IPS DF 6.9 (cell line): ENCODE data around the gene GZMA.

Source experiments
- DNase-seq: peaks from one replicate; pipeline ENCODE4 v3.0.0-alpha.2; 2013; ENCODE audit warnings: low read depth, low spot score
- H3K27ac ChIP-seq: one replicate; pipeline ENCODE4 v1.5.1; 2013; ENCODE audit warnings: low read length, control low read depth
- H3K27me3 ChIP-seq: 2 replicates; pipeline ENCODE4 v1.6.1; 2013; ENCODE audit warnings: mild to moderate bottlenecking, low read length; ENCODE audit not compliant: control insufficient read depth, insufficient read depth
- H3K36me3 ChIP-seq: 2 replicates; pipeline ENCODE4 v1.6.1; 2013; ENCODE audit warnings: low read length; ENCODE audit not compliant: control insufficient read depth, insufficient read depth
- H3K4me1 ChIP-seq: 2 replicates; pipeline ENCODE4 v1.6.1; 2013; ENCODE audit warnings: low read length; ENCODE audit not compliant: control insufficient read depth, insufficient read depth
- H3K4me3 ChIP-seq: 2 replicates; pipeline ENCODE4 v1.5.1; 2013; ENCODE audit warnings: mild to moderate bottlenecking, low read length
- H3K9me3 ChIP-seq: 2 replicates; pipeline ENCODE4 v1.6.1; 2013; ENCODE audit warnings: low read length, inconsistent platforms; ENCODE audit not compliant: control insufficient read depth, insufficient read depth
- WGBS: extraction: QIAGEN DNeasy Blood & Tissue Kit; methylation state at CpG from one replicate; pipeline ENCODE4 v1.1.7; 2013; ENCODE audit warnings: mixed read lengths, missing lambda C conversion rate; ENCODE audit not compliant: insufficient read length, insufficient coverage; 5-methylcytosine and 5-hydroxymethylcytosine counted together

Gene GZMA

GRCh38 chr5:55102348-55102747, at the start of gene GZMA:
Gene GZMA, plus strand, starts transcription at chr5:55102646. Its CDS starts 37 bp downstream, at chr5:55102683.
- DNase-seq, result no peak
- H3K27ac ChIP-seq, result no peak within 1 kb of the TSS
- H3K4me3 ChIP-seq, result no peak within 1 kb of the TSS
- H3K4me1 ChIP-seq, result no peaks in the 10 kb centered on the region
- no peaks in the 10 kb centered on the region for H3K27me3 ChIP-seq
- no peaks in the 10 kb centered on the region for H3K9me3 ChIP-seq
- no CpG with 5 or more reads among the region's 3 CpGs for WGBS
- no peaks in the 10 kb centered on the region for H3K36me3 ChIP-seq

GRCh38 chr5:55055183-55055582, 47.3 kb upstream of the GZMA start:
- no peaks in the 10 kb centered on the region for H3K4me1 ChIP-seq
- H3K4me3 ChIP-seq, result no peak overlapping the region
- no peaks in the 10 kb centered on the region for H3K36me3 ChIP-seq
- peaks cover 2% of the 10 kb centered on the region for H3K9me3 ChIP-seq
- no CpG with 5 or more reads among the region's 2 CpGs for WGBS
- H3K27me3 ChIP-seq, result no peaks in the 10 kb centered on the region
- no peak for DNase-seq
- no peak overlapping the region for H3K27ac ChIP-seq

GRCh38 chr5:55062039-55062779, 40.2 kb upstream of the GZMA start:
- Histone ChIP-seq H3K27ac (no peak overlapping the region), H3K4me3 (no peak overlapping the region), H3K36me3 (no peaks in the 10 kb centered on the region), H3K9me3 (no peaks in the 10 kb centered on the region), H3K4me1 (no peaks in the 10 kb centered on the region), H3K27me3 (no peaks in the 10 kb centered on the region)
- WGBS, result 100% methylated on average over 4 of the region's 9 CpGs
- DNase-seq, result no peak

- H3K9me3 ChIP-seq, result no peaks in the 10 kb centered on the region
- H3K27ac ChIP-seq, result no peak overlapping the region
- H3K27me3 ChIP-seq, result no peaks in the 10 kb centered on the region
- no CpG with 5 or more reads among the region's 5 CpGs for WGBS
- no peak for DNase-seq
- no peaks in the 10 kb centered on the region for H3K4me1 ChIP-seq
- H3K4me3 ChIP-seq, result no peak overlapping the region
- no peaks in the 10 kb centered on the region for H3K36me3 ChIP-seq
Measured at GRCh38 chr5:55063220-55063863, 39.1 kb upstream of the GZMA start.

- no peak for DNase-seq
- no peak overlapping the region for H3K27ac ChIP-seq
- no CpG with 5 or more reads among the region's 2 CpGs for WGBS
Measured at GRCh38 chr5:55063899-55064298, 38.5 kb upstream of the GZMA start.

GRCh38 chr5:55064523-55064922, 37.9 kb upstream of the GZMA start:
- no peaks in the 10 kb centered on the region for H3K4me1 ChIP-seq
- DNase-seq, result no peak

More at GRCh38 chr5:55063899-55064298, 38.5 kb upstream of the GZMA start:
- H3K27me3 ChIP-seq, result no peaks in the 10 kb centered on the region
- no peaks in the 10 kb centered on the region for H3K4me1 ChIP-seq
- no peaks in the 10 kb centered on the region for H3K9me3 ChIP-seq
- H3K36me3 ChIP-seq, result no peaks in the 10 kb centered on the region
- no peak overlapping the region for H3K4me3 ChIP-seq

GRCh38 chr5:55066277-55066676, 36.2 kb upstream of the GZMA start:
- no peaks in the 10 kb centered on the region for H3K4me1 ChIP-seq
- WGBS, result no CpG with 5 or more reads among the region's 3 CpGs
- no peak for DNase-seq
- H3K27ac ChIP-seq, result no peak overlapping the region
- no peaks in the 10 kb centered on the region for H3K27me3 ChIP-seq
- no peaks in the 10 kb centered on the region for H3K36me3 ChIP-seq
- no peak overlapping the region for H3K4me3 ChIP-seq
- H3K9me3 ChIP-seq, result no peaks in the 10 kb centered on the region

More at GRCh38 chr5:55064523-55064922, 37.9 kb upstream of the GZMA start:
- no peak overlapping the region for H3K27ac ChIP-seq
- no peaks in the 10 kb centered on the region for H3K36me3 ChIP-seq
- H3K4me3 ChIP-seq, result no peak overlapping the region
- no peaks in the 10 kb centered on the region for H3K9me3 ChIP-seq
- no peaks in the 10 kb centered on the region for H3K27me3 ChIP-seq
- WGBS, result no CpG with 5 or more reads among the region's 3 CpGs

GRCh38 chr5:55070968-55071367, 31.5 kb upstream of the GZMA start:
- no peaks in the 10 kb centered on the region for H3K36me3 ChIP-seq
- no peaks in the 10 kb centered on the region for H3K9me3 ChIP-seq
- no CpG with 5 or more reads among the region's 1 CpG for WGBS
- no peak overlapping the region for H3K27ac ChIP-seq
- H3K4me1 ChIP-seq, result no peaks in the 10 kb centered on the region
- no peak overlapping the region for H3K4me3 ChIP-seq
- no peak for DNase-seq
- no peaks in the 10 kb centered on the region for H3K27me3 ChIP-seq

GRCh38 chr5:55071413-55071812, 31.0 kb upstream of the GZMA start:
- Histone ChIP-seq H3K4me1 (no peaks in the 10 kb centered on the region), H3K27ac (no peak overlapping the region), H3K4me3 (no peak overlapping the region), H3K9me3 (no peaks in the 10 kb centered on the region), H3K27me3 (no peaks in the 10 kb centered on the region), H3K36me3 (no peaks in the 10 kb centered on the region)
- WGBS, result no CpG with 5 or more reads among the region's 1 CpG
- no peak for DNase-seq

GRCh38 chr5:55072666-55073065, 29.8 kb upstream of the GZMA start:
- Histone ChIP-seq H3K9me3 (no peaks in the 10 kb centered on the region), H3K27me3 (no peaks in the 10 kb centered on the region), H3K4me1 (no peaks in the 10 kb centered on the region), H3K4me3 (no peak overlapping the region), H3K27ac (no peak overlapping the region), H3K36me3 (no peaks in the 10 kb centered on the region)
- DNase-seq, result no peak
- WGBS, result no CpG with 5 or more reads among the region's 2 CpGs

- H3K4me1 ChIP-seq, result no peaks in the 10 kb centered on the region
- H3K9me3 ChIP-seq, result no peaks in the 10 kb centered on the region
- no CpG with 5 or more reads among the region's 3 CpGs for WGBS
- H3K4me3 ChIP-seq, result no peak overlapping the region
- no peaks in the 10 kb centered on the region for H3K36me3 ChIP-seq
- no peak overlapping the region for H3K27ac ChIP-seq
- DNase-seq, result no peak
- no peaks in the 10 kb centered on the region for H3K27me3 ChIP-seq
Measured at GRCh38 chr5:55073211-55073610, 29.2 kb upstream of the GZMA start.
